GM21619 (cell line): ENCODE measurements around the gene URM1.

ENCODE experiments used
- ATAC-seq: cut with Tn5 transposase; IDR thresholded peaks from one replicate; pipeline ENCODE4 v1.9.1; 2021; ENCODE audit not compliant: unreplicated experiment

Gene URM1

GRCh38 chr9:128384801-128385495, 13.8 kb downstream of the URM1 start:
- ATAC-seq: no peak

GRCh38 chr9:128385496-128386460, 14.6 kb downstream of the URM1 start:
- ATAC-seq: no peak

GRCh38 chr9:128388150-128388549, 17.0 kb downstream of the URM1 start:
- no peak for ATAC-seq

- ATAC-seq: no peak
Measured at GRCh38 chr9:128389395-128390149, 18.4 kb downstream of the URM1 start.

GRCh38 chr9:128390150-128390812, 19.1 kb downstream of the URM1 start:
- ATAC-seq: no peak

GRCh38 chr9:128390813-128391711, 19.9 kb downstream of the URM1 start:
- no peak for ATAC-seq

GRCh38 chr9:128391956-128392301, 20.8 kb downstream of the URM1 start:
- no peak for ATAC-seq

GRCh38 chr9:128392302-128393144, 21.3 kb downstream of the URM1 start:
- no peak for ATAC-seq

GRCh38 chr9:128393145-128393775, 22.1 kb downstream of the URM1 start:
- ATAC-seq: no peak

GRCh38 chr9:128393970-128394369, 22.8 kb downstream of the URM1 start:
- no peak for ATAC-seq

- ATAC-seq: no peak
Measured at GRCh38 chr9:128394379-128395168, 23.4 kb downstream of the URM1 start.

- ATAC-seq: no peak
Measured at GRCh38 chr9:128396970-128397613, 25.9 kb downstream of the URM1 start.

- no peak for ATAC-seq
Measured at GRCh38 chr9:128397831-128398230, 26.7 kb downstream of the URM1 start.

- ATAC-seq: no peak
Measured at GRCh38 chr9:128399861-128400260, 28.7 kb downstream of the URM1 start.

- ATAC-seq: no peak
Measured at GRCh38 chr9:128404560-128404959, 33.4 kb downstream of the URM1 start.

GRCh38 chr9:128405077-128405779, 34.1 kb downstream of the URM1 start:
- no peak for ATAC-seq

GRCh38 chr9:128405780-128406171, 34.6 kb downstream of the URM1 start:
- ATAC-seq: no peak
